Natural killer cell (primary cell): ENCODE results near the gene HELT. TPM values are rescaled to one million over a fixed set of nuclear protein-coding genes. Genes with fewer than 3 reads are reported as not detected.
A peak's percentile ranks its signal among the peaks of the same experiment; 100 is the strongest.

ENCODE experiments used
- ATAC-seq, 3 donors: fragments of 150-1000 bp in 2 of 3; fragments of 200-7000 bp in 1 of 3; cut with Tn5 transposase; 1 replicate in 1 of 3; 2 replicates in 2 of 3; pipeline ENCODE4 v1.10.0; 2021; ENCODE audit warnings: mild to moderate bottlenecking in 2 of 3, moderate library complexity in 2 of 3
- DNase-seq, 2 donors: peaks; one replicate each; pipeline versions ENCODE4 v3.0.0 to v3.0.0-alpha.2; 2013 to 2021; ENCODE audit warnings: mixed read lengths in 1 of 2
- H3K27ac ChIP-seq: one replicate; pipeline ENCODE4 v1.5.1; 2013; ENCODE audit warnings: mild to moderate bottlenecking, low read length
- H3K27me3 ChIP-seq: one replicate; pipeline ENCODE4 v1.6.1; 2013; ENCODE audit warnings: low read length; ENCODE audit not compliant: control insufficient read depth, insufficient read depth
- H3K36me3 ChIP-seq: one replicate; pipeline ENCODE4 v1.6.1; 2013; ENCODE audit warnings: low read length; ENCODE audit not compliant: control insufficient read depth, insufficient read depth
- H3K4me1 ChIP-seq: one replicate; pipeline ENCODE4 v1.6.1; 2013; ENCODE audit warnings: low read length; ENCODE audit not compliant: control insufficient read depth, insufficient read depth
- H3K4me3 ChIP-seq: one replicate; pipeline ENCODE4 v1.5.1; 2013; ENCODE audit warnings: low read length
- H3K9me3 ChIP-seq: one replicate; pipeline ENCODE4 v1.6.1; 2013; ENCODE audit warnings: low read length; ENCODE audit not compliant: control insufficient read depth, insufficient read depth
- H3K27ac Mint-ChIP-seq, 2 donors: one replicate each; pipeline ENCODE4 v1.8.0; 2022; ENCODE audit warnings: mild to moderate bottlenecking in 2 of 2, mixed read lengths in 2 of 2, moderate library complexity in 1 of 2
- H3K27me3 Mint-ChIP-seq, 2 donors: one replicate each; pipeline ENCODE4 v1.8.0; 2022; ENCODE audit warnings: low read depth in 2 of 2, mixed read lengths in 2 of 2
- H3K36me3 Mint-ChIP-seq: one replicate; pipeline ENCODE4 v1.8.0; 2022; ENCODE audit warnings: mixed read lengths
- H3K4me1 Mint-ChIP-seq, 2 donors: one replicate each; pipeline ENCODE4 v1.8.0; 2022; ENCODE audit warnings: mixed read lengths in 2 of 2
- H3K4me3 Mint-ChIP-seq: one replicate; pipeline ENCODE4 v1.8.0; 2022; ENCODE audit warnings: mild to moderate bottlenecking, moderate library complexity, mixed read lengths
- H3K9me3 Mint-ChIP-seq, 2 donors: one replicate each; pipeline ENCODE4 v1.8.0; 2022; ENCODE audit warnings: mixed read lengths in 2 of 2
- CTCF ChIP-seq: fragments of 200-600 bp; IDR thresholded peaks from one replicate; pipeline ENCODE4 v1.8.0; 2022; ENCODE audit warnings: antibody characterized with exemption
- WGBS: methylation state at CpG from one replicate; pipeline ENCODE4 v1.1.7; 2013; ENCODE audit warnings: missing lambda C conversion rate; ENCODE audit not compliant: insufficient coverage; 5-methylcytosine and 5-hydroxymethylcytosine counted together
- intact Hi-C: fragments of 100-400 bp; cut with micrococcal nuclease; formaldehyde crosslinking; loops from one replicate; pipeline ENCODE4 v1.14.2; 2022
- total RNA-seq, 4 donors: library from RNA; stranded (reverse); fragments of 120-200 nt in 1 of 4; gene quantifications; one replicate each; pipeline versions ENCODE4 v1.2.3 to v1.2.4, GENCODE V29; 2013 to 2022

The HELT gene
- total RNA-seq, 3 donors from 2014 or later (not counting 1 experiment from before 2014, with no cell fraction given), result not detected

- Histone ChIP-seq H3K27ac (no peak overlapping the region), H3K4me1 (peaks cover 14% of the 10 kb centered on the region), H3K4me3 (no peak overlapping the region), H3K36me3 (no peaks in the 10 kb centered on the region), H3K27me3 (no peaks in the 10 kb centered on the region), H3K9me3 (no peaks in the 10 kb centered on the region)
- Mint-ChIP-seq H3K36me3 (no peaks in the 10 kb centered on the region), H3K27ac (no peak overlapping the region), H3K27me3 (peaks cover 8 to 21% of the 10 kb centered on the region in 2 donors), H3K4me1 (no peaks in the 10 kb centered on the region), H3K4me3 (no peak overlapping the region), H3K9me3 (no peaks in the 10 kb centered on the region)
- DNase-seq (no peak), ATAC-seq (no peak)
- intact Hi-C loops, result no loop called here
- TF ChIP-seq CTCF, result no peak
- 85% methylated on average over 18 of the region's 18 CpGs for WGBS
These were observed 38.7 kb upstream of the HELT start for GRCh38 chr4:184979461-184980124.

DNA sequence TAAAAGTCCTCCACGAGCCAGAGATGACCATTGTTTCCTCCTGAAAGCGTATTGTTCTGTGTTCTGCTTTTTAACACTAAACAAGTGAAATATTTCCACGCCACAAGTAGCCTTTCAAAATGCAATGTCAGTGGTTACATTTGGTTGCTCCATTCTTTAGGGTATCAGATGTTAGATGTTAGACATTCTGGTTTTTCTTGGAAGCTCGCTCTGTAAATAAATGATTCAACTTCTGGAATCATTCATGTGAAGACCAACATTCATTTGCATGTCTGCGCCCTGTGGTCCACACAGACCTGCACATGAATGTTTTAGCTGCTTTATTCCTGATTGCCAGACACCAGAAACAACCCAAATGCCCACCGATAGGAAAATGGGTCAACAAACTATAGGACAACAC is 38.0 kb upstream of the HELT start:
- no peaks in the 10 kb centered on the region for H3K9me3 ChIP-seq
- intact Hi-C loops, result no loop called here
- no peak for ATAC-seq
- H3K36me3 ChIP-seq, result no peaks in the 10 kb centered on the region
- Mint-ChIP-seq H3K27ac (no peak overlapping the region), H3K4me1 (no peaks in the 10 kb centered on the region), H3K4me3 (no peak overlapping the region), H3K36me3 (no peaks in the 10 kb centered on the region), H3K9me3 (no peaks in the 10 kb centered on the region), H3K27me3 (peaks cover 8 to 21% of the 10 kb centered on the region in 2 donors)
- H3K27ac ChIP-seq, result no peak overlapping the region
- peaks cover 14% of the 10 kb centered on the region for H3K4me1 ChIP-seq
- no peaks in the 10 kb centered on the region for H3K27me3 ChIP-seq
- H3K4me3 ChIP-seq, result no peak overlapping the region
- no peak for DNase-seq
- WGBS, result 81% methylated on average over 6 of the region's 6 CpGs
- TF ChIP-seq CTCF, result no peak

DNA sequence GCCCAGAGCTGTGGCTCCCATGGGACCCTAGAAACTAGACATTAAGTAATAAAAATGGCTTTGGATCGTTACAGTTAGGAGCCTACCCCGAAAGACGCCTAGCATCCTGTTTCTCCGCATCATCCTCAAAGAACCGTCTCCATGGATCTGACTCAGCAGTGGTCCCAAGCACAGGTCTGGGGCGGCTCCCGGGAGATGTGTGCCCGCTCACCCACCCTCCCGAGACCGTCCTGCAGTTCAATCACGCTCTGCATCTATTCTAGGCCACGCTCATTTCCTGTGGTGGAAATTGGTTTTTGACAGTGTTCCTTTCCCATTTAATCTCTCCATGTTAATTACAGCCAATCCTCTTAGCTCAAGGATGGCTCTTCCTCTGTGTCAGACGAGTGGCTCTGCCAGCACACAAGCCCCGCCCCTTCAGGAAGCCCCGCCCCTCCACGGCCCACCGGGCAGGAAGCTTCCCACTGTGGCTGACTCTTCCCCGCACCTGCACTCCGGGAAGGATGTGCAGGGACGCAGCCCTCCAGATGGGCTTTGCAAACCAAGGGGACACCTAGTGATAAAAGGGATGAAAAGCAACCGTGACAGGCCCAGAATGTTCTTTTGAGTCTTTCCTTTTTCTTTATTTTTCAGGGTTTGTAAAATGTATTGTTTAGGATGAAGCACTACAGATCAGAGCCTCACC is 34.5 kb upstream of the HELT start:
- Histone ChIP-seq H3K36me3 (no peaks in the 10 kb centered on the region), H3K27me3 (no peaks in the 10 kb centered on the region), H3K4me3 (no peak overlapping the region), H3K9me3 (no peaks in the 10 kb centered on the region), H3K27ac (no peak overlapping the region), H3K4me1 (peaks cover 14% of the 10 kb centered on the region)
- no peak for TF ChIP-seq CTCF
- Mint-ChIP-seq H3K9me3 (no peaks in the 10 kb centered on the region), H3K27ac (no peak overlapping the region), H3K27me3 (peaks cover 5 to 10% of the 10 kb centered on the region in 2 donors), H3K4me1 (no peaks in the 10 kb centered on the region), H3K36me3 (no peaks in the 10 kb centered on the region), H3K4me3 (no peak overlapping the region)
- ATAC-seq (peak in 1 of 3 donors; percentile 65), DNase-seq (peak in 1 of 2 donors; percentile 61)
- WGBS, result 26% methylated on average over 21 of the region's 21 CpGs
- intact Hi-C loops, result no loop called here
